LHCN-M2 (cell line): ENCODE measurements around the gene CYP27A1. TPM values are rescaled to one million over a fixed set of nuclear protein-coding genes. Genes with fewer than 3 reads are reported as not detected.

Experiments
- DNase-seq: peaks from one replicate; pipeline ENCODE4 v3.0.0-alpha.2; 2012; ENCODE audit warnings: low read depth
- polyA plus RNA-seq: library from polyadenylated mRNA; unstranded; fragments of >200 nt; gene quantifications from one replicate; pipeline ENCODE4 v1.2.1, GENCODE V29; 2012; ENCODE audit warnings: missing spikeins
- total RNA-seq: library from RNA; depleted of rRNA; stranded (reverse); fragments of >200 nt; gene quantifications from 2 replicates; pipeline ENCODE4 v1.2.3, GENCODE V29; 2014; rRNA removed

CYP27A1 gene
- 6.1 TPM in 2 replicates for total RNA-seq
- 6.4 TPM for polyA plus RNA-seq

DNA sequence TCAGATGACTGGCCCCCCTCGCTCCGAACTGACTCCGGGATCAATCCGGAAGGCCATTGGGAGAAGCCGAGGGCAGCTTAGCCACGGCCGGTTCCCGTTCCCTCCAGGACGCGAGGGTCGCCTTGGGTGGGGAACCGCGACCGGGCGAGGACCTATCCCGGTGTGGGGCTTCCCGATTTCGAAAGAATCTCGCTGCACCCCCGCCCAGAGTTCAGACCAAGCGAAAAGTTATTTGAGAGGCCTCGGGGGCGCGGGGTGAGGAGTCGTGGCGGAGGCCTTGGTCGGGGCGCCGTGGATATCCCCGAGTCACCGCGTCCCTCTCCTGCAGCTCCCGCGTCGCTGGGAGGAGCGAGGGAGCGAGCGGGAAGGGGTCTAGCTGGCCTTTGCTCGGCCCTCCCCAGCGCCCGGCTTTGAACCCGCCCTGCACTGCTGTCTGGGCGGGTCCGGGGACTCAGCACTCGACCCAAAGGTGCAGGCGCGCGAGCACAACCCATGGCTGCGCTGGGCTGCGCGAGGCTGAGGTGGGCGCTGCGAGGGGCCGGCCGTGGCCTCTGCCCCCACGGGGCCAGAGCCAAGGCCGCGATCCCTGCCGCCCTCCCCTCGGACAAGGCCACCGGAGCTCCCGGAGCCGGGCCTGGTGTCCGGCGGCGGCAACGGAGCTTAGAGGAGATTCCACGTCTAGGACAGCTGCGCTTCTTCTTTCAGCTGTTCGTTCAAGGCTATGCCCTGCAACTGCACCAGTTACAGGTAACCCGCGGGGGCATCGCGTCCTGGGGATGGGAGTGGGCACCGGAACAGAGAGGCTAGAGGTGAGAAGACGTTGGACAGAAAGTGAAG lies at the start of gene CYP27A1:
Gene CYP27A1 (plus strand): TSS at position 457 of the 837 bp plus-strand sequence. CDS start 36 bp downstream, at position 493.
- DNase-seq = peak; percentile 24

DNA sequence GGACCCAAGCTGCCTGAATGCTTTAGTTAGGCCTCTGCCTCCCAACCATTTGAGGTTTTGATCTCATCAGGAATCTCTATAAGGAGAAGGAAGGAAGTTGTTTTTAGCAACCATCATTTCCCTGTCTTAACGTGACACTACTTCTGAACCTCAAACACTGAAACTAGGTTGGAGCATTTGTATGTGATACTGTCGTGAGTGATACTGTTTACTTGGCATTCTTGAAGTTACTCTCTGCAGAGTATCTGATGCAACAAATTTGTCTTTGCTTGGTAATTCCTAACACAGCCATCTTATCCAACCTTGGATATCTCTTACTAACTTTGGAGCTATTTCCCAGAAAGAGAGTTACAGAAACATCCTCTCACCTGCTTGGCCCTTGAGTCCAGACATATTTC lies 49.2 kb upstream of the CYP27A1 start:
- no peak for DNase-seq

DNA sequence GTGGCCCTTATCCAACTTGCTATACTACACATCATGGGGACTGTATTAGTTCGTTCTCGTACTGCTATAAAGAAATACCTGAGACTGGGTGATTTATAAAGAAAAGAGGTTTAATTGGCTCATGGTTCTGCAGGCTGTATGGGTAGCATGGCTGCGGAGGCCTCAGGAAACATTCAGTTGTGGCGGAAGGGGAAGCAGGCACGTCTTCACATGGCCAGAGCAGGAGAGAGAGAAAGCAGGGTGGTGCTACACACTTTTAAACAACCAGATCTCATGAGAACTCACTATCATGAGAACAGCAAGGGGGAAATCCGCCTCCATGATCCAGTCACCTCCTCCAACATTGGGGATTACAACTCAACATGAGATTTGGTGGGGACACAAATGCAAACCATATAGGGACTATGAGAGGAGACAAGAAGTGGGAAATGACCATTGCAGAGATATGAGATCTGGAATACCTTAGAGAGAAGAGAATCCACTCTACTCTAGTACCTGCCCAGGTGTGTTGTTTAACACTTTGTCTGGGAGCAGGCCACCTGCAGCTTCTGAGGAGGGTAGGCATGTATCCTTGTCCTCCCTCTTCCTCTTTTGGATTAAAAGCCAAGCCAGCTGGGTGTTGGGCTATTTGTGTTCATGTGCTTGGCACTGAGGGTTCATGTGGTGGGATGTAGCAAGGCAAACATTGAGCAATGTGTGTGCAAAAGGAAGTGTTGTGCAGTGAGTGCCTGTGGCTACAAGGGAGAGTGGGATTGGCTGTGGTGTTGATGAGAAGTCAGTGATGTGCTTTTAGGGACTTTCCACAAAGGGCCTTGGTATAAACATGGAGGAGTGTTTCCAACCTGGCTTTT lies 48.6 kb upstream of the CYP27A1 start:
- DNase-seq = peak; percentile 55

- no peak for DNase-seq
These were observed 47.6 kb upstream of the CYP27A1 start for GRCh38 chr2:218734190-218734975.

- DNase-seq = no peak
These were observed 45.4 kb upstream of the CYP27A1 start for GRCh38 chr2:218736531-218736930.

- DNase-seq = no peak
These were observed 38.9 kb upstream of the CYP27A1 start for GRCh38 chr2:218743068-218743467.

GRCh38 chr2:218744615-218745014 lies 37.3 kb upstream of the CYP27A1 start:
- DNase-seq = no peak

GRCh38 chr2:218745160-218745558 lies 36.8 kb upstream of the CYP27A1 start:
- DNase-seq = no peak

GRCh38 chr2:218745559-218746469 lies 36.1 kb upstream of the CYP27A1 start:
- DNase-seq = no peak

DNA sequence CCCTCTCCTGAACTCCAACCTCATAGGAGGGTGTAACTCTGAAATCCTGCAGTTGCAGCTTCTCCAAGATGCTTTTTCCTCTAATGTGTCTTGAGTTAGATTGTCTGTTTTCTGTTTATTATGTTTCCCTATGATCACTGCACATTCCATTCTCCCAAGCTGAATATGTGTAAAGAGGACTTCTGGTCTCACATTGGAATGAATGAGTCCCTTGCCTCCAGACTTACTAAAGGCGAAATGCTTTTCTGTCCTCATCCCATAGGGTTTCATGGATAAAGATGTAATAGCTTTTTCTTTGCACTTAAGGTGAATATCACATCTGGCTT lies 35.5 kb upstream of the CYP27A1 start:
- no peak for DNase-seq

- DNase-seq = no peak
These were observed 35.0 kb upstream of the CYP27A1 start for GRCh38 chr2:218746960-218747359.

GRCh38 chr2:218748741-218749441 lies 33.1 kb upstream of the CYP27A1 start:
- no peak for DNase-seq

DNA sequence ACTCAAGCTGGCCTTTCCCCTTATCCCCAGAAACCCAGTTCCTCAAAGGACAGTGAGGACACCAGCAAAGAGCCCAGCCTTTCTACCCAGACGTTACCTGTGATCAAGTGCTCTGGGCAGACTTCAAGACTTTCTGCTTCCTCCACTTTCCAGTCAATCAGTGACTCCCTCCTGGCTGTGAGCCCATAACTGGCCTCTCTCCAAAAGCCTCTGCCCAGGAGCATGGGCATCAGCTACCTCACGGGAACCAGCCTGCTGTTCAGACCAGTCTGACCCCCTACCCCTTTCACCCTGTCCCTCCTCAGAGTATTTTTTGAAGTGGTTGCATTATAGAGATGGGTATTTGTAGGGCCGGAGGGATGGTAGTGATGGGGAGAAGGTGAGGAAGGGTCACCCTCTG lies 27.7 kb upstream of the CYP27A1 start:
- no peak for DNase-seq

GRCh38 chr2:218754781-218755180 lies 27.2 kb upstream of the CYP27A1 start:
- no peak for DNase-seq

DNA sequence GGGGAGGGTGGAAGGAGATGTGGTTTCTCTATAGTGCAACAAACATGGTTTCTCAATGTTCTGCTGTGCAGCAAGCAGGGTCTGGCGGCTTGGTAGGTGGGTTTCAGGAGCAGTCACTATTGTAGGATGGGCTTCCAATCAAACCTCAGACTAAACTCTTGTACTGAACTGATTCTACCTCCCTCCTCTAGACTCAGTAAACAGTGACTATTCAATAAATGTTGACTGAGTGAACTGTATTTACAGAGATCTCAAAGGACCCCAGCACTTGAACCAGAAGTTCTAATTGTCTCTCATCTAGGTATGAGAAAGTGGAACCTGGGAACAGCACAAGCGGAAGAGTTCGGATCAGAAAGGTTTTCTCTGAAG lies 26.8 kb upstream of the CYP27A1 start:
- no peak for DNase-seq

GRCh38 chr2:218755567-218756404 lies 26.2 kb upstream of the CYP27A1 start:
- DNase-seq = no peak

- no peak for DNase-seq
These were observed 25.2 kb upstream of the CYP27A1 start for GRCh38 chr2:218756599-218757377.

- no peak for DNase-seq
These were observed 20.2 kb upstream of the CYP27A1 start for GRCh38 chr2:218761795-218762194.
